Stomach (tissue), 9 donors: Measurements from ENCODE around the gene ZMIZ1. TPM values are rescaled to one million over a fixed set of nuclear protein-coding genes. Genes with fewer than 3 reads are reported as not detected.

Experiments
- DNase-seq, 2 donors: peaks; one replicate each; pipeline versions ENCODE4 v3.0.0 to v3.0.0-alpha.2; 2013 to 2019
- H3K27ac ChIP-seq, 5 donors: fragments of 200-600 bp in 4 of 5; sonication (generic) in 4 of 5; one replicate each; pipeline ENCODE4 v1.5.1; 2013 to 2019; ENCODE audit warnings: mild to moderate bottlenecking in 1 of 5, moderate library complexity in 1 of 5
- H3K27me3 ChIP-seq, 3 donors: fragments of 200-600 bp; sonication (generic); one replicate each; pipeline ENCODE4 v1.5.1; 2017 to 2019; ENCODE audit warnings: mixed run types in 1 of 3
- H3K36me3 ChIP-seq, 4 donors: fragments of 200-600 bp; sonication (generic); 1 replicate in 3 of 4; 2 replicates in 1 of 4; pipeline ENCODE4 v1.5.1; 2016 to 2019
- H3K4me1 ChIP-seq, 4 donors: fragments of 200-600 bp; sonication (generic); one replicate each; pipeline ENCODE4 v1.5.1; 2016 to 2019
- H3K4me3 ChIP-seq, 4 donors: fragments of 200-600 bp; sonication (generic) in 3 of 4; one replicate each; pipeline ENCODE4 v1.5.1; 2016 to 2019; ENCODE audit warnings: mild to moderate bottlenecking in 1 of 4
- H3K9me3 ChIP-seq, 4 donors: fragments of 200-600 bp; sonication (generic); one replicate each; pipeline ENCODE4 v1.5.1; 2016 to 2019
- EP300 ChIP-seq: sonication (generic); formaldehyde crosslinking; IDR thresholded peaks from one replicate; pipeline ENCODE4 v1.6.1; 2017; ENCODE audit warnings: antibody characterized with exemption
- POLR2A ChIP-seq, 4 donors: fragments of 450-650 bp; IDR thresholded peaks; one replicate each; pipeline ENCODE4 v1.6.1; 2016; ENCODE audit warnings: antibody characterized with exemption in 4 of 4, control low read depth in 2 of 4, mild to moderate bottlenecking in 1 of 4, moderate library complexity in 1 of 4
- POLR2AphosphoS5 ChIP-seq, 3 donors: sonication (generic); formaldehyde crosslinking; IDR thresholded peaks; one replicate each; pipeline ENCODE4 v1.6.1; 2016; ENCODE audit warnings: antibody characterized with exemption in 3 of 3
- WGBS, 5 donors: extraction: QIAGEN DNeasy Blood & Tissue Kit in 3 of 5; methylation state at CpG; one replicate each; pipeline versions ENCODE4 v1.1.5 to v1.1.7; 2013 to 2018; 5-methylcytosine and 5-hydroxymethylcytosine counted together
- intact Hi-C: fragments of 100-400 bp; cut with DNase I; formaldehyde crosslinking; loops from one replicate; pipeline ENCODE4 v1.15.1; 2023; ENCODE audit warnings: low total_unique reads
- polyA plus RNA-seq, 3 donors: library from polyadenylated mRNA; stranded (reverse); fragments of 200-250 nt; gene quantifications; one replicate each; pipeline ENCODE4 v1.2.3, GENCODE V29; 2013
- total RNA-seq, 5 donors: library from RNA; depleted of rRNA; stranded (reverse); fragments of >200 nt; gene quantifications; one replicate each; pipeline versions ENCODE4 v1.1.0 to v1.2.3, GENCODE V29; 2014 to 2016
- TF ChIP-seq, protein P1 (sequence below), 7 experiments: fragments of 450-650 bp in 4 of 7; fragments of 200-600 bp in 3 of 7; sonication (generic) in 3 of 7; IDR thresholded peaks; one replicate each; pipeline ENCODE4 v1.5.1; 2016 to 2019; ENCODE audit warnings: antibody characterized with exemption in 7 of 7, control low read depth in 2 of 7, mild to moderate bottlenecking in 1 of 7
- donor health status: healthy with polysubstance abuse.
- donor health status: Bipolar disorder and iron deficiency.
- donor health status: healthy.

ZMIZ1 gene
- total and polyA plus RNA-seq, 8 donors, result 17.7 to 103 (median 26.3) TPM

DNA sequence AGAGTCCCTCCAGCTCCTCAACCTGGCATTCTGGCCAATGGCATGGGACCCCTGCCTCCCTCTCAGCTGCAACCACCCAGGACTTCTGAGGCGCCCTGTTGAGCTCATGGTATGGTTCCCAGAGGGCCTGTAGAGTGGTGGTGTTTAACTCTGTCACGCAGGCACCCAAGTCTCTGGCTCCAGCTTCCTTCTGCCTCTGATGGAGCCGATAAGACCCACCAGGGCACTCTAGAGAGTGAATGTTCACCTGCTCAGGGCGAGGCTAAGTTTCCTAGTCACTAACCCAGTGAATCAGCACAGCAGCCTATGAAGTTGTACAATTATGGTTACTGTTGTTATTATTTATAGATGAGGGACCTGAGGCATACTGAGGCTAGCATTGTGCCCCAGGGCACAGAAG, 120.4 kb downstream of the ZMIZ1 start:
- H3K36me3 ChIP-seq, result peaks cover 0 to 36% (median 22%) of the 10 kb centered on the region in 4 donors
- H3K9me3 ChIP-seq, result no peaks in the 10 kb centered on the region
- intact Hi-C loops, result no loop called here
- peaks cover 44 to 86% (median 71%) of the 10 kb centered on the region in 4 donors for H3K4me1 ChIP-seq
- peak overlapping the region in 2 of 5 donors; percentile 52 to 54 for H3K27ac ChIP-seq
- DNase-seq, result no peak
- H3K4me3 ChIP-seq, result no peak overlapping the region
- WGBS, 5 donors, result 66 to 79% (median 71%) methylated on average over 3 to 4 of the region's 4 CpGs
- H3K27me3 ChIP-seq, result no peaks in the 10 kb centered on the region
- TF ChIP-seq POLR2A (IDR thresholded peaks at IDR 0.05), result no peak
- no peak for TF ChIP-seq EP300

DNA sequence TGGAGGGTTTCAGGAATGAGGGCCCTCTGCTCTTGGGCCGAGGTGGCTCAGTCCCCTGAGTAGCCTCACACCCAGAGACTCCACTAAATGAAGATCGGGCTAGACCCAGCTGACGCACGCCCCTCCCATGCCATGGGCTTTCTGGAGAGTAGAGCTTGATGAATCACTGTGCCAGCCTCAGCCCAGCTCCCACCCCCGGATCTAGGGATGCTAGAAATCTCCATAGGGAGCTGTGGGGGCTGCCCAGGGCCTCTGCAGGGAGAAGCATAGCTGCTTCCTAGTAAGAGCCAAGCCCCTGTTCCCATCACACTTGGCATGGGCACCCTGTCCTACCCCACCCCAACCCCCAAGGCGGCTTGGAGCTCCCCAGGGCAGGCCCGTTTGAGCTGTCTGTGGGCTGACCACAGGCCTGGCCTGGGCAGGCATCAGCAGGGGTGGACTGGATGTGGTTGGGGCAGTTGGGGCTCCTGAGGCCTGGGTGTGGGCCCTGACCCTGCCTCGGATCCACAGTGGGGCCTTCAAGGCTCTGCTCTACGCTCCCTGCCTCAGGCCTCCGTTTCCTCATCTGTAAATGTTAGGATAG, 121.2 kb downstream of the ZMIZ1 start:
- Histone ChIP-seq H3K27me3 (no peaks in the 10 kb centered on the region), H3K27ac (peak overlapping the region in 3 of 5 donors; percentile 20 to 54 (median 29)), H3K4me3 (no peak overlapping the region), H3K9me3 (no peaks in the 10 kb centered on the region), H3K4me1 (peaks cover 42 to 86% (median 69%) of the 10 kb centered on the region in 4 donors), H3K36me3 (peaks cover 0 to 36% (median 22%) of the 10 kb centered on the region in 4 donors)
- intact Hi-C loops, result loop anchor here (10.0 kb wide), 1 partner anchor 115 kb away; no protein-coding TSS in a partner anchor
- WGBS, 5 donors, result 81 to 95% (median 84%) methylated on average over 6 to 10 of the region's 10 CpGs
- DNase-seq, result no peak
- TF ChIP-seq POLR2A (IDR thresholded peaks at IDR 0.05), result no peak
- no peak for TF ChIP-seq EP300
- TF ChIP-seq, protein P1, sequence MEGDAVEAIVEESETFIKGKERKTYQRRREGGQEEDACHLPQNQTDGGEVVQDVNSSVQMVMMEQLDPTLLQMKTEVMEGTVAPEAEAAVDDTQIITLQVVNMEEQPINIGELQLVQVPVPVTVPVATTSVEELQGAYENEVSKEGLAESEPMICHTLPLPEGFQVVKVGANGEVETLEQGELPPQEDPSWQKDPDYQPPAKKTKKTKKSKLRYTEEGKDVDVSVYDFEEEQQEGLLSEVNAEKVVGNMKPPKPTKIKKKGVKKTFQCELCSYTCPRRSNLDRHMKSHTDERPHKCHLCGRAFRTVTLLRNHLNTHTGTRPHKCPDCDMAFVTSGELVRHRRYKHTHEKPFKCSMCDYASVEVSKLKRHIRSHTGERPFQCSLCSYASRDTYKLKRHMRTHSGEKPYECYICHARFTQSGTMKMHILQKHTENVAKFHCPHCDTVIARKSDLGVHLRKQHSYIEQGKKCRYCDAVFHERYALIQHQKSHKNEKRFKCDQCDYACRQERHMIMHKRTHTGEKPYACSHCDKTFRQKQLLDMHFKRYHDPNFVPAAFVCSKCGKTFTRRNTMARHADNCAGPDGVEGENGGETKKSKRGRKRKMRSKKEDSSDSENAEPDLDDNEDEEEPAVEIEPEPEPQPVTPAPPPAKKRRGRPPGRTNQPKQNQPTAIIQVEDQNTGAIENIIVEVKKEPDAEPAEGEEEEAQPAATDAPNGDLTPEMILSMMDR (IDR thresholded peaks at IDR 0.05), result no peak

DNA sequence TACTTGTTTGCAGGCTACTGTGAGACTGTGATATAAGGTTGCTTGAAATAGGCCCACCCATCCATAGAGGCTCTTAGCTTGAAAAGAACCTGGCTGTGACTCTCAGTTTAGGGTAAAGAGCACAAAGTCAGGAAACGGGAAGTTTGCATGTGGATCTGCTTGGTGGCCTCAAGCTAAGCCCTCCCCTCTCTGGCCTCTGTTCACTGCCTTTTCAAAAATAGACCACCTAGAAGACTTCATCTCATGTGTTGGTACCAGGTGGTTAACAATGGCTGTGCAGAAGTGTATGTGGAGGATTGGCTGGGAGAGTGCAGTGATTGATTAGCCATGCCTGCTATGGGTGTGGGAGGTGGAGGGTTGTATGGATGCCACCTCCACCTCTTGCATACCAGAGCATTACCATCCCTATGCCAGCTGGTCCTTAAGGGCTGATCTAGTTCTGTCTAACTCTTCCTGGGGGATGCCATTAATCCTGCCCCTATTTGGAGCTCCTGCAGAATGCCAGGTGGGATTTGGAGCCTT, 122.0 kb downstream of the ZMIZ1 start:
- Histone ChIP-seq H3K27me3 (no peaks in the 10 kb centered on the region), H3K4me1 (peaks cover 38 to 86% (median 67%) of the 10 kb centered on the region in 4 donors), H3K27ac (peak overlapping the region in 3 of 5 donors; percentile 24 to 54 (median 44)), H3K36me3 (peaks cover 0 to 36% (median 22%) of the 10 kb centered on the region in 4 donors), H3K9me3 (no peaks in the 10 kb centered on the region), H3K4me3 (no peak overlapping the region)
- intact Hi-C loops, result loop anchor here (10.0 kb wide), 1 partner anchor 116 kb away; no protein-coding TSS in a partner anchor
- 82 to 95% (median 83%) methylated on average over 1 of the region's 1 CpG for WGBS, 5 donors
- no peak for TF ChIP-seq POLR2AphosphoS5 (IDR thresholded peaks at IDR 0.05)
- TF ChIP-seq, protein P1 (IDR thresholded peaks at IDR 0.05), result no peak
- TF ChIP-seq EP300, result no peak
- no peak for TF ChIP-seq POLR2A (IDR thresholded peaks at IDR 0.05)
- DNase-seq, result no peak

DNA sequence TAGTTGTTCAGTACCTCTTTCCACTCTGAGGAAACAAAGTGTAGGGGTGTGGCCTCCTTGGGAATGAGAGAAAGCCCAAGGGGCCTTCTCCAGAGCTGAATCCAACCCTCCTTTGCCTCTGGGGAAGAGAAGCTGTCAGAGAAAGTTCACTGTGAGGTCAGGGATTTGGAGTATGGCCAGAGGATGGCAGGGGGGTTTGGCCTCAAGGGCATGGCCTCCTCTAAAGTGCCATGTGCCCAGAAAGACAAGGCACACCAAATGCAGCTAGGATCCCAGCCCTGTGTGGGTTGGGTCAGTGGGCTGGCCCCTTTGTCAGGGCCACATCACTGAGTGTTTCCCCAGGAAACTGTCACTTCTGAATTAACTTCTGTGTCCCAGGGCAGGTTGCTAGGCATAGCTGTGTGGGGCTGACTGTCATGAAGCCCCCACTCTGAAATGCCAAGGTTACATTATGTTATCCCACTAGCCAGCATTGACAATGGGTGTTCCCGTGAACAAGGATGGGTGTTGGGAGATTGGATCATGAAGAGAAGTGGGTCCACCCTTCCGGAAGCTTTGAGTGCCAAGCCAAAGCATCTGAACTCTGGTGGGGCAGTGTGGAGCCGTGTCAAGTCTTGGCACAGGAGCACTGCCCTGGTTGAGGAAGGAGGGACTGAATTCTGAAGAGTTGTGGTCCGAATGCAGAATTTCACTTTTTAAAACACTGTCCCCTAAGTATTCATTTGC, 123.3 kb downstream of the ZMIZ1 start:
- no peak overlapping the region for H3K4me3 ChIP-seq
- no peaks in the 10 kb centered on the region for H3K9me3 ChIP-seq
- TF ChIP-seq, protein P1 (IDR thresholded peaks at IDR 0.05), result no peak
- TF ChIP-seq EP300 (no peak), POLR2A (IDR thresholded peaks at IDR 0.05) (no peak), POLR2AphosphoS5 (IDR thresholded peaks at IDR 0.05) (no peak)
- H3K27ac ChIP-seq, result peak overlapping the region in 4 of 5 donors; percentile 24 to 44 (median 35)
- intact Hi-C loops, result loop anchor here (10.0 kb wide), 1 partner anchor 117 kb away; no protein-coding TSS in a partner anchor
- H3K4me1 ChIP-seq, result peaks cover 27 to 86% (median 60%) of the 10 kb centered on the region in 4 donors
- DNase-seq, result no peak
- 54 to 84% (median 72%) methylated on average over 4 of the region's 4 CpGs for WGBS, 5 donors
- no peaks in the 10 kb centered on the region for H3K27me3 ChIP-seq
- peaks cover 0 to 36% (median 23%) of the 10 kb centered on the region in 4 donors for H3K36me3 ChIP-seq
